K562 (cell line): ENCODE data around the gene APOC1. TPM values are rescaled to one million over a fixed set of nuclear protein-coding genes. Genes with fewer than 3 reads are reported as not detected.
A peak's percentile ranks its signal among the peaks of the same experiment; 100 is the strongest.

Source experiments
- ADNP ChIP-seq: fragments of 200-800 bp; sonication (Bioruptor generic); IDR thresholded peaks from 2 replicates; pipeline ENCODE4 v1.6.1; 2016; ENCODE audit warnings: missing genetic modification characterization, missing compliant biosample characterization
- CTBP1 ChIP-seq: fragments of 450-650 bp; IDR thresholded peaks from 2 replicates; pipeline ENCODE4 v1.6.1; 2016; ENCODE audit warnings: borderline replicate concordance
- DEAF1 ChIP-seq: fragments of 450-650 bp; formaldehyde crosslinking; IDR thresholded peaks from 2 replicates; pipeline ENCODE4 v1.4.0; 2020; ENCODE audit warnings: mild to moderate bottlenecking, moderate library complexity
- ELF2 ChIP-seq: fragments of 250-450 bp; sonication (Bioruptor Pico); IDR thresholded peaks from 2 replicates; pipeline ENCODE4 v1.5.0; 2021; ENCODE audit warnings: mild to moderate bottlenecking
- ELF4 ChIP-seq: fragments of 450-650 bp; formaldehyde crosslinking; IDR thresholded peaks from 2 replicates; pipeline ENCODE4 v1.4.0; 2022; ENCODE audit warnings: missing genetic modification characterization
- GABPA ChIP-seq: fragments of 200-800 bp; sonication (Bioruptor generic); conservative IDR thresholded peaks from 2 replicates; pipeline ENCODE4 v1.6.1; 2016; ENCODE audit warnings: low read depth, missing genetic modification characterization, missing compliant biosample characterization
- HDAC2 ChIP-seq: fragments of 450-650 bp; IDR thresholded peaks from 2 replicates; pipeline ENCODE4 v1.6.1; 2016; ENCODE audit warnings: mild to moderate bottlenecking
- HNRNPL ChIP-seq: fragments of 200-400 bp; formaldehyde crosslinking; IDR thresholded peaks from 2 replicates; pipeline ENCODE4 v1.6.1; 2017; ENCODE audit warnings: low read depth, mild to moderate bottlenecking, low read length
- MAFK ChIP-seq: IDR thresholded peaks from 2 replicates; pipeline ENCODE4 v1.6.1; 2011; ENCODE audit warnings: low read length, improper control_type of control experiment
- NR2C2 ChIP-seq, 2 experiments: fragments of 200-800 bp in 1 of 2; sonication (Bioruptor generic) in 1 of 2; sonication (generic) in 1 of 2; formaldehyde crosslinking in 1 of 2; IDR thresholded peaks; 2 replicates each; pipeline versions ENCODE4 v1.6.1 to v1.8.0; 2016 to 2022; ENCODE audit warnings: mild to moderate bottlenecking in 1 of 2, missing compliant biosample characterization in 1 of 2, missing genetic modification characterization in 1 of 2, missing genetic modification reagents in 1 of 2
- PTTG1 ChIP-seq: fragments of 450-650 bp; IDR thresholded peaks from 2 replicates; pipeline ENCODE4 v1.6.1; 2016; ENCODE audit warnings: low read depth, mild to moderate bottlenecking, missing genetic modification characterization, missing compliant biosample characterization
- SIX5 ChIP-seq, 2 experiments: IDR thresholded peaks; 2 replicates each; pipeline ENCODE4 v1.6.1; 2011; ENCODE audit warnings: low read length in 2 of 2, borderline replicate concordance in 1 of 2, low read depth in 1 of 2, mild to moderate bottlenecking in 1 of 2, moderate library complexity in 1 of 2; ENCODE audit not compliant: insufficient read depth in 1 of 2
- SLC30A9 ChIP-seq: fragments of 250-450 bp; sonication (Bioruptor Pico); IDR thresholded peaks from 2 replicates; pipeline ENCODE4 v1.8.0; 2022; ENCODE audit warnings: mild to moderate bottlenecking, moderate library complexity
- SPI1 ChIP-seq: IDR thresholded peaks from 2 replicates; pipeline ENCODE4 v1.6.1; 2011; ENCODE audit warnings: low read depth, low read length, control low read depth, borderline replicate concordance
- TAL1 ChIP-seq: fragments of 450-650 bp; IDR thresholded peaks from 2 replicates; pipeline ENCODE4 v1.6.1; 2016; ENCODE audit warnings: mild to moderate bottlenecking
- TBP ChIP-seq: optimal IDR thresholded peaks from 2 replicates; pipeline ENCODE3; 2011; ENCODE audit warnings: low read depth, low read length, improper control_type of control experiment
- ZNF184 ChIP-seq: sonication (generic); formaldehyde crosslinking; IDR thresholded peaks from 2 replicates; pipeline ENCODE4 v1.5.0; 2020; ENCODE audit warnings: missing genetic modification reagents
- ZNF311 ChIP-seq: fragments of 250-450 bp; sonication (Bioruptor Pico); IDR thresholded peaks from 2 replicates; pipeline ENCODE4 v1.4.0; 2020; ENCODE audit warnings: mild to moderate bottlenecking, moderate library complexity
- ZNF589 ChIP-seq: fragments of 200-800 bp; sonication (Bioruptor generic); IDR thresholded peaks from 2 replicates; pipeline ENCODE4 v1.6.1; 2016; ENCODE audit warnings: low read depth, missing genetic modification characterization, missing compliant biosample characterization
- polyA plus RNA-seq, 8 experiments: library from polyadenylated mRNA; depleted of rRNA in 4 of 8; stranded (reverse) in 5 of 8; unstranded in 3 of 8; fragments of >200 nt; fragmentation: Nextera tagmentation in 2 of 8; fragmentation: Illumina TruSeq in 1 of 8; extraction: Ambion mirVana in 2 of 8; extraction: Trizol in 1 of 8; gene quantifications; 2 replicates each; pipeline versions ENCODE4 v1.2.1 to v1.2.3, GENCODE V29; 2011 to 2014; ENCODE audit warnings: inconsistent platforms in 1 of 8, missing spikeins in 1 of 8
- total RNA-seq, 7 experiments: library from RNA; depleted of rRNA in 6 of 7; stranded (reverse); fragments of >200 nt in 6 of 7; fragmentation: Illumina TruSeq in 2 of 7; extraction: Trizol in 2 of 7; gene quantifications; 2 replicates each; pipeline versions ENCODE4 v1.2.1 to v1.2.3, GENCODE V29; 2011 to 2021; ENCODE audit warnings: low replicate concordance in 1 of 7
- TF ChIP-seq, protein P1 (sequence below): sonication (generic); formaldehyde crosslinking; IDR thresholded peaks from 2 replicates; pipeline ENCODE4 v1.8.0; 2022; ENCODE audit warnings: mild to moderate bottlenecking, missing genetic modification reagents
- TF ChIP-seq, protein P2 (sequence below): fragments of 200-800 bp; sonication (Bioruptor generic); IDR thresholded peaks from 2 replicates; pipeline ENCODE4 v1.6.1; 2017; ENCODE audit warnings: missing genetic modification characterization, missing compliant biosample characterization
- TF ChIP-seq, protein P3 (sequence below): fragments of 250-450 bp; sonication (Bioruptor Pico); IDR thresholded peaks from 2 replicates; pipeline ENCODE4 v1.5.0; 2020; ENCODE audit warnings: mild to moderate bottlenecking, borderline replicate concordance

Gene APOC1
- total and polyA plus RNA-seq, 9 of the 15 experiments (the other 6 are each of a cell fraction or from before 2014, with no cell fraction given) = 115 to 408 (median 220) TPM

GRCh38 chr19:44890366-44891015, 23.9 kb upstream of the APOC1 start (continued):
- TF ChIP-seq, protein P1, sequence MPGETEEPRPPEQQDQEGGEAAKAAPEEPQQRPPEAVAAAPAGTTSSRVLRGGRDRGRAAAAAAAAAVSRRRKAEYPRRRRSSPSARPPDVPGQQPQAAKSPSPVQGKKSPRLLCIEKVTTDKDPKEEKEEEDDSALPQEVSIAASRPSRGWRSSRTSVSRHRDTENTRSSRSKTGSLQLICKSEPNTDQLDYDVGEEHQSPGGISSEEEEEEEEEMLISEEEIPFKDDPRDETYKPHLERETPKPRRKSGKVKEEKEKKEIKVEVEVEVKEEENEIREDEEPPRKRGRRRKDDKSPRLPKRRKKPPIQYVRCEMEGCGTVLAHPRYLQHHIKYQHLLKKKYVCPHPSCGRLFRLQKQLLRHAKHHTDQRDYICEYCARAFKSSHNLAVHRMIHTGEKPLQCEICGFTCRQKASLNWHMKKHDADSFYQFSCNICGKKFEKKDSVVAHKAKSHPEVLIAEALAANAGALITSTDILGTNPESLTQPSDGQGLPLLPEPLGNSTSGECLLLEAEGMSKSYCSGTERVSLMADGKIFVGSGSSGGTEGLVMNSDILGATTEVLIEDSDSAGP (CRISPR knock-in tag) = no peak
- TF ChIP-seq SLC30A9 (CRISPR knock-in tag) (no peak), ELF4 (CRISPR knock-in tag) (peak; percentile 88), TAL1 (no peak), CTBP1 (peak; percentile 17; the same call in 1 of the 2 replicates), PTTG1 (no peak), ADNP (no peak), GABPA (tag) (peak; percentile 91), ELF2 (peak; percentile 82), ZNF589 (CRISPR knock-in tag) (no peak), NR2C2 (CRISPR knock-in tag; IDR thresholded peaks at IDR 0.05) (peak; percentile 93), NR2C2 (tag; IDR thresholded peaks at IDR 0.05) (peak; percentile 99), MAFK (0 out of 2 replicates have a peak, but pooled peaks have one; percentile 2), DEAF1 (CRISPR knock-in tag) (0 out of 2 replicates have a peak, but pooled peaks have one; percentile 34), ZNF184 (no peak), TBP (peak; percentile 91), SPI1 (peak; percentile 95), ZNF311 (CRISPR knock-in tag) (no peak), SIX5 (IDR thresholded peaks at IDR 0.05; ENCODE audit: borderline replicate concordance in 1 of 2, insufficient read depth in 1 of 2, low read depth in 1 of 2, low read length in 2 of 2) (peak; percentile 21 to 28; a peak in 3 of 4 replicates), HDAC2 (peak; percentile 98), HNRNPL (no peak)
- TF ChIP-seq, protein P2, sequence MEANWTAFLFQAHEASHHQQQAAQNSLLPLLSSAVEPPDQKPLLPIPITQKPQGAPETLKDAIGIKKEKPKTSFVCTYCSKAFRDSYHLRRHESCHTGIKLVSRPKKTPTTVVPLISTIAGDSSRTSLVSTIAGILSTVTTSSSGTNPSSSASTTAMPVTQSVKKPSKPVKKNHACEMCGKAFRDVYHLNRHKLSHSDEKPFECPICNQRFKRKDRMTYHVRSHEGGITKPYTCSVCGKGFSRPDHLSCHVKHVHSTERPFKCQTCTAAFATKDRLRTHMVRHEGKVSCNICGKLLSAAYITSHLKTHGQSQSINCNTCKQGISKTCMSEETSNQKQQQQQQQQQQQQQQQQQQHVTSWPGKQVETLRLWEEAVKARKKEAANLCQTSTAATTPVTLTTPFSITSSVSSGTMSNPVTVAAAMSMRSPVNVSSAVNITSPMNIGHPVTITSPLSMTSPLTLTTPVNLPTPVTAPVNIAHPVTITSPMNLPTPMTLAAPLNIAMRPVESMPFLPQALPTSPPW (CRISPR knock-in tag) = peak; percentile 86
- TF ChIP-seq, protein P3, sequence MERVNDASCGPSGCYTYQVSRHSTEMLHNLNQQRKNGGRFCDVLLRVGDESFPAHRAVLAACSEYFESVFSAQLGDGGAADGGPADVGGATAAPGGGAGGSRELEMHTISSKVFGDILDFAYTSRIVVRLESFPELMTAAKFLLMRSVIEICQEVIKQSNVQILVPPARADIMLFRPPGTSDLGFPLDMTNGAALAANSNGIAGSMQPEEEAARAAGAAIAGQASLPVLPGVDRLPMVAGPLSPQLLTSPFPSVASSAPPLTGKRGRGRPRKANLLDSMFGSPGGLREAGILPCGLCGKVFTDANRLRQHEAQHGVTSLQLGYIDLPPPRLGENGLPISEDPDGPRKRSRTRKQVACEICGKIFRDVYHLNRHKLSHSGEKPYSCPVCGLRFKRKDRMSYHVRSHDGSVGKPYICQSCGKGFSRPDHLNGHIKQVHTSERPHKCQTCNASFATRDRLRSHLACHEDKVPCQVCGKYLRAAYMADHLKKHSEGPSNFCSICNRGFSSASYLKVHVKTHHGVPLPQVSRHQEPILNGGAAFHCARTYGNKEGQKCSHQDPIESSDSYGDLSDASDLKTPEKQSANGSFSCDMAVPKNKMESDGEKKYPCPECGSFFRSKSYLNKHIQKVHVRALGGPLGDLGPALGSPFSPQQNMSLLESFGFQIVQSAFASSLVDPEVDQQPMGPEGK = no peak
